Osteocyte (in vitro differentiated cells): ENCODE results near the gene TNFSF13B. TPM values are rescaled to one million over a fixed set of nuclear protein-coding genes. Genes with fewer than 3 reads are reported as not detected.

Source experiments
- DNase-seq: peaks from one replicate; pipeline ENCODE4 v3.0.0; 2021; ENCODE audit warnings: mixed read lengths; ENCODE audit not compliant: unreplicated experiment; ENCODE audit errors: extremely low spot score
- H3K27ac Mint-ChIP-seq: one replicate; pipeline ENCODE4 v1.8.0; 2021; ENCODE audit warnings: mild to moderate bottlenecking, mixed read lengths; ENCODE audit not compliant: unreplicated experiment
- H3K27me3 Mint-ChIP-seq: one replicate; pipeline ENCODE4 v1.8.0; 2021; ENCODE audit warnings: mixed read lengths; ENCODE audit not compliant: unreplicated experiment
- H3K36me3 Mint-ChIP-seq: one replicate; pipeline ENCODE4 v1.8.0; 2021; ENCODE audit warnings: mixed read lengths; ENCODE audit not compliant: unreplicated experiment
- H3K4me1 Mint-ChIP-seq: one replicate; pipeline ENCODE4 v1.8.0; 2021; ENCODE audit warnings: mixed read lengths; ENCODE audit not compliant: unreplicated experiment
- H3K4me3 Mint-ChIP-seq: one replicate; pipeline ENCODE4 v1.8.0; 2021; ENCODE audit warnings: mild to moderate bottlenecking, moderate library complexity, mixed read lengths; ENCODE audit not compliant: unreplicated experiment
- H3K9me3 Mint-ChIP-seq: one replicate; pipeline ENCODE4 v1.8.0; 2021; ENCODE audit warnings: mixed read lengths; ENCODE audit not compliant: unreplicated experiment
- CTCF ChIP-seq: fragments of 200-600 bp; sonication (generic); IDR thresholded peaks from 2 replicates; pipeline ENCODE4 v1.5.0; 2021; ENCODE audit warnings: antibody characterized with exemption, mild to moderate bottlenecking, moderate library complexity
- total RNA-seq: library from RNA; stranded (reverse); gene quantifications from 2 replicates; pipeline ENCODE4 v1.2.1, GENCODE V29; 2021

Gene TNFSF13B
- total RNA-seq, 1 donor from 2014 or later: 1.7 TPM

GRCh38 chr13:108270442-108270841 is 924 bp downstream of the TNFSF13B start:
- H3K36me3 Mint-ChIP-seq: peaks cover 6% of the 10 kb centered on the region
- H3K27ac Mint-ChIP-seq: no peak overlapping the region
- peaks cover 28% of the 10 kb centered on the region for H3K4me1 Mint-ChIP-seq
- TF ChIP-seq CTCF: no peak
- H3K27me3 Mint-ChIP-seq: no peaks in the 10 kb centered on the region
- H3K9me3 Mint-ChIP-seq: no peaks in the 10 kb centered on the region
- H3K4me3 Mint-ChIP-seq: peak overlapping the region; percentile 52
- no peak for DNase-seq

DNA sequence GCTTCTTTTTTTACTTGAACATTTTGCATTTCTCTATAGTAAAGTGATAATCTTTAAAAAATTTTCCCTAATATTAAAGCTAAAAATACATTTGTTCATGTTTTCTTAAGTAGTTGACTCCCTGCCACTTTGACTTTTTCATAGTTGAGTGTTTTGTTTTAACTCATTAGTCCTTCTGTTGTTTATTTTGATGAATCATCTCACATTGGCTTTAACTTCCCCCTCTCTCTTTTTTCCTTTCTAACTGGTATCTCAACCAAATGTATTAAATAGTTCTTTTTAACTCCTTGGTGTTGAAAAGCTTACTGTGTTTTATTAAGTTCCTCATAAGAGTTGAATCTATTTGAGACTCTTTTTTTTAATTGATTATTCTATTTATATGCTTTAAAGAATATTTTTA is 2.8 kb downstream of the TNFSF13B start:
- peaks cover 28% of the 10 kb centered on the region for H3K4me1 Mint-ChIP-seq
- no peaks in the 10 kb centered on the region for H3K9me3 Mint-ChIP-seq
- peak overlapping the region; percentile 5 for H3K4me3 Mint-ChIP-seq
- TF ChIP-seq CTCF: no peak
- H3K27me3 Mint-ChIP-seq: no peaks in the 10 kb centered on the region
- H3K36me3 Mint-ChIP-seq: peaks cover 2% of the 10 kb centered on the region
- no peak overlapping the region for H3K27ac Mint-ChIP-seq
- no peak for DNase-seq

DNA sequence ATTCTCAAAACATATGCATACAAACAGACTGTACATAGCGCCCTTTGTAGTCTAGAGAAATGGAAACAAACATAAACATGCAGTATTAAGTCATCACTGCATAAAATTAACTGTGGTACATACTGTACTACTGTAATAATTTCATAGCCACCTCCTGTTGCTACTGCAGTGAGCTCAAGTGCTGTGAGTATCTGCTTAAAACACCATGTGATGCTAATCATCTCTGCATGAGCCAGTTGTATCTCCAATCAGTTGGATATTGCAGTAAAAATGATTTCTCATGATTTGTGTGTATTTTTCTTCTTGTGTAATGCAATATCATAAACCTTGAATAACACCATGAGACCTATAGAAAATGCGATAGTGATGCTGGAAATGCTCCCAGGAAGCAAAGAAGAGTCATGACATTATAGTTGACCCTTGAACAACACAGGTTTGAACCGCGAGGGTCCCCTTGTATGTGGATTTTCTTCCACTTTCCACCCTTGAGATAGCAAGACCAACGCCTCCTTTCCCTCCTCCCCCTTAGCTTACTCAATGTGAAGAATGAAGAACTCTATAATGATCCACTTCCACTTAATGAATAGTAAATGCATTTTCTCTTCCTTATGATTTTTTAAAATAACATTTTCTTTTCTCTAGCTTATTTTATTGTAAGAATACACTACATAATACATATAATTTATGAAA is 4.1 kb downstream of the TNFSF13B start:
- no peak overlapping the region for H3K4me3 Mint-ChIP-seq
- no peaks in the 10 kb centered on the region for H3K9me3 Mint-ChIP-seq
- peaks cover 2% of the 10 kb centered on the region for H3K36me3 Mint-ChIP-seq
- no peak overlapping the region for H3K27ac Mint-ChIP-seq
- TF ChIP-seq CTCF: no peak
- no peaks in the 10 kb centered on the region for H3K27me3 Mint-ChIP-seq
- DNase-seq: no peak
- peaks cover 28% of the 10 kb centered on the region for H3K4me1 Mint-ChIP-seq

DNA sequence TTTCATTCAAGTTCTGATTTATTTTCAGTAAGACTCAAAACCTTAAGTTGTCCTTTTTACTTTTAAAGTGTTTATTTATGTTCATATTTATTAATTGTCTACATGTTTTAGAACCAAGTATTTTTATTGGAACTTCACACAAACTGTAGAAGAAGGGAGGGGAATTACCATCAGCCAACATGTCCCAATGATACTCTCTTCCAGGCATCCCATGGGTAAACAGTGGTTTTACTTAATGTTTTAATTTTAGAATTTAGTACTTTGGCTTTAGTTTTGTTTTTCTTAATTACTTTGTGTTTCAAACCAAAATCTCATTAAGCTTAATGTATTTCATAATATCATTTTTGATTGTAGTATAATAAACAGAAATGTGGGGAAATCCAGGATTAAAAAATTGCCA is 5.2 kb downstream of the TNFSF13B start:
- H3K9me3 Mint-ChIP-seq: no peaks in the 10 kb centered on the region
- peaks cover 22% of the 10 kb centered on the region for H3K4me1 Mint-ChIP-seq
- no peak overlapping the region for H3K27ac Mint-ChIP-seq
- no peaks in the 10 kb centered on the region for H3K27me3 Mint-ChIP-seq
- no peak for TF ChIP-seq CTCF
- H3K4me3 Mint-ChIP-seq: no peak overlapping the region
- H3K36me3 Mint-ChIP-seq: peaks cover 2% of the 10 kb centered on the region
- no peak for DNase-seq

DNA sequence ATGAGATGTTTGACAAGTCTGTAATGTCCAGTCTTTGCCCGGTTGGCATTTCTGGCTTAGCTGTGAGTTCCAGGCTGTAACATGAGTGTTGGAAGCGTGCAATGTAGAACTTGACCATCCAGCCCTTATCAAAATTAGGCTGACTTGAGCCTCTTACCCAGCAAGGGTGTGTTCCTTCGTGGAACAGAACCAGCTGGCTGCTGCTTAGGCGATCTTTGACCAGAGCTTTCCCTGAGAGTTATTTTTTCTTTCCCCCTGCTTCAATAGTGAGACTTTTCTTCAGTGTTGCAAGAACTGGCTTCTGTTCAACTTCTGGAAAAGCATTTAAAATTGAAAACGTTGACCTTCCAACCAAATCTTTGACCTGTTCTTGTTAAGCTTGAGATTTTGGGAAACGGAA is 6.5 kb downstream of the TNFSF13B start:
- TF ChIP-seq CTCF: no peak
- peaks cover 11% of the 10 kb centered on the region for H3K4me1 Mint-ChIP-seq
- H3K9me3 Mint-ChIP-seq: no peaks in the 10 kb centered on the region
- no peak overlapping the region for H3K4me3 Mint-ChIP-seq
- no peak overlapping the region for H3K27ac Mint-ChIP-seq
- no peak for DNase-seq
- H3K36me3 Mint-ChIP-seq: peaks cover 2% of the 10 kb centered on the region
- H3K27me3 Mint-ChIP-seq: no peaks in the 10 kb centered on the region
